Fibroblast of mammary gland (primary cell): ENCODE data around the gene SLITRK4.

Experiments used
- DNase-seq: peaks from one replicate; pipeline ENCODE4 v3.0.0-alpha.2; 2010; ENCODE audit warnings: low read depth
- H3K4me3 ChIP-seq: 2 replicates; pipeline ENCODE4 v1.5.1; 2011; ENCODE audit warnings: low read depth, mild to moderate bottlenecking, low read length, moderate library complexity; ENCODE audit not compliant: control insufficient read depth
- TF ChIP-seq, protein P1 (sequence below): conservative IDR thresholded peaks from 2 replicates; pipeline ENCODE4 v1.5.1; 2011; ENCODE audit warnings: low read depth, low read length, inconsistent platforms; ENCODE audit not compliant: control insufficient read depth, insufficient read depth

The SLITRK4 gene

DNA sequence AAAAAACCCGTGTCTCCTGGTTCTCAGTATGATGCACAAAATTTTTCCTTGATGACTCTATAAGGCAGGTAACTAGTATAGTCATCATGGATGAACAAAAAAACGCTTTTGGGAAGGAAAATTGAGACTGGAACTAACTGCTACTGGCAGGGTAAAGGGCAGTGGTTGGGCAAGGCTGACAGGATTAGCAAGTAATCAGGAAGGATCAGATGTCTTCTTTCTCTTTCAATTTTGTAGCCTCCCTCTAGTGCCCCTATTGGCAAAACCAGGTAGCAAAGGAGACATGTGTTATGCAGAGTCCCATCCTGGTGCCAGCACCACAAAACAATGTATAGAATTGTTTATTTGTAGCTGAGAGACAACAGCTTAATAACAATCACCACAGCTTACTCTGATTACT lies 12.8 kb upstream of the SLITRK4 start:
- no peak for DNase-seq
- H3K4me3 ChIP-seq: no peak overlapping the region
- TF ChIP-seq, protein P1, sequence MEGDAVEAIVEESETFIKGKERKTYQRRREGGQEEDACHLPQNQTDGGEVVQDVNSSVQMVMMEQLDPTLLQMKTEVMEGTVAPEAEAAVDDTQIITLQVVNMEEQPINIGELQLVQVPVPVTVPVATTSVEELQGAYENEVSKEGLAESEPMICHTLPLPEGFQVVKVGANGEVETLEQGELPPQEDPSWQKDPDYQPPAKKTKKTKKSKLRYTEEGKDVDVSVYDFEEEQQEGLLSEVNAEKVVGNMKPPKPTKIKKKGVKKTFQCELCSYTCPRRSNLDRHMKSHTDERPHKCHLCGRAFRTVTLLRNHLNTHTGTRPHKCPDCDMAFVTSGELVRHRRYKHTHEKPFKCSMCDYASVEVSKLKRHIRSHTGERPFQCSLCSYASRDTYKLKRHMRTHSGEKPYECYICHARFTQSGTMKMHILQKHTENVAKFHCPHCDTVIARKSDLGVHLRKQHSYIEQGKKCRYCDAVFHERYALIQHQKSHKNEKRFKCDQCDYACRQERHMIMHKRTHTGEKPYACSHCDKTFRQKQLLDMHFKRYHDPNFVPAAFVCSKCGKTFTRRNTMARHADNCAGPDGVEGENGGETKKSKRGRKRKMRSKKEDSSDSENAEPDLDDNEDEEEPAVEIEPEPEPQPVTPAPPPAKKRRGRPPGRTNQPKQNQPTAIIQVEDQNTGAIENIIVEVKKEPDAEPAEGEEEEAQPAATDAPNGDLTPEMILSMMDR: no peak

DNA sequence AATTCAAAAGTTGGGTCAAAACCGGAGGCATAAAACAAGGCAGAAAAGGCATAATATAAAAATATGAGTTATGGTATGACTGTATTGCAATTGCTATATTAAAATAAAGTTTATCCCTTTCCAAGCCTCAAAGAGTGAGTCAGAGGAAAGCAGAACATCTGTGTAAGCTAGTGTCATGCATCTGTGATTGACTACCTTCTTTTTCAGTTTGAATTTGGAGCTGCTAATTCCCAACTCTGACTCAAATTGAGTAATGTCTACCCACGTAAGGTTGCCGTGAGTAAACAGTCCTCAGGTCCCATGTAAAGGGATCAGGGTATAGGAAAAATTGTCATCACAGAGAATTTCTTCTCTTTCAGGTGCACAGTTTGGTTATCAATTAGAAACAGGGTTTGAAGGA lies 6.5 kb upstream of the SLITRK4 start:
- H3K4me3 ChIP-seq: no peak overlapping the region
- TF ChIP-seq, protein P1: no peak
- no peak for DNase-seq

DNA sequence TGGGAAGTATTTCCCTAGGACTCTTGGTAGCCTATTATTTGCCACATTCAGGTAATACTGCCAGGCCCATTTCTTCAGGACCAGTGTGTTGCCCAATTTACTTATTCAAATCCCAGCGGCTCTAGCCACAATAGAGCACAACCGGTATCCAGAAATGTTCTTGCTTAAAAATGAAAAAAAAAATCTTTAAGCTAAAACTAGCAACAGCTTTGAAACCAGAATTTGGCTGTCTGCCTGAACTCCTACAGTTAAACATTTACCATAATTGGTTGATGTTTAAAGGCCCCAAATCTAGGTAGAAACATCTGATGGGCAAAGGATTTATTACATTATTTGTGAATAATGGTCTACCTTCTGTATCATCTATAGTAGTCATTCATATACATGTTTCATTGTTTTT lies 930 bp upstream of the SLITRK4 start:
- DNase-seq: no peak
- no peak overlapping the region for H3K4me3 ChIP-seq
- TF ChIP-seq, protein P1: no peak

DNA sequence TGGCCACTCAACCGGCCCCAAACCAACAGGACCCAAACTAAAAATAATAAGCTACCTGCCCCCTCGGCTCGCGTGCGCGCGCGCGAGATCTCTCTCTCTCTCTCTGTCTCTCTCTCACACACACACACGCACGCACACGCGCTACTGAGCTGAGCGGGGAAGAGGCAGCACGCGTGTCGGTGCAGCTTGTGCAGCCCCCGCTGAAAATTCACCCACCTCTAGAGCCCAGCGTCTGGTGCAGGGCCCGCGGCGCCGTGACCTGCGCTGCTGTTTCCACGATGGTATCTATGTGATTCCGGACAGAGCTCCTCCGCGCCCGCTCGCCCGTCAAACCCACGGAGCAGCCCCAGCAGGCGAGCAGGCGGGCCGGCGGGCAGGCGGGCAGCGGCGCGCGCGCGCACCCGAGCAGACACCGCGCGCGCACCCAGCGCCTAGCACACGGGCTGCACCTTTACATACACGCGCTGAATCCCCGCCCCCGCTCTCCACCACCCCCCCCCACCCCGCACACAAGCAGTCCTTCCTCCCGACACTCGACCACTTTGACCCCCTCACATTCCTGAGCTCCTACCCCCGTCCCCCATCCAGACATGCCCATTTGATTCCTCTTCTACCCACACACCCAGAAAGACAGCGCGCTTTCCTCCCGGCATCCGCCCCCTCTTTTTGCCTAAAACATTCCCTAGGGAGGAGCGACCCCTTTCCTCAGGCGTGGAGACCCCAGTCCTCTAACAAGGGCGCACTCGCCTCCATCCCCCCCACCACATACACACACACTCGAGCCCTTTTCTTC lies 1.0 kb downstream of the SLITRK4 start:
- H3K4me3 ChIP-seq: no peak overlapping the region
- TF ChIP-seq, protein P1: no peak
- no peak for DNase-seq

DNA sequence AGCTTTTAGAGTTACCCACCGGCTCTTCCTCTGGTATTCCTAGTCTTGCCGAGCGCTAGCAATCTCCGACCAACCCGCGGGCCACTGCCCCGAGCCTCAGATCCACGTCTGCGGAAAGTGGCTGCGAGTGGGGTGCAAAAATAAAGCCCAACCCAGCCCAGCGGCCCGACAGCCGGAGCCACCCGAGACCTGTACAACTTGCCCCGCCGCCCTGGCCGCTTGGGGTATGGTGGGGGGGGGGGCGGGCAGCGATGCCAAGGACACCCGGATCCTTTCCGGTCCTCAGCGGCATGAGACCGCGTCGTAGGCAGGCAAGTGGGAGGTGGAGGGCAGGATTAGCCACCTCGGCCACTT lies 1.6 kb downstream of the SLITRK4 start:
- TF ChIP-seq, protein P1: no peak
- H3K4me3 ChIP-seq: no peak overlapping the region
- DNase-seq: no peak

DNA sequence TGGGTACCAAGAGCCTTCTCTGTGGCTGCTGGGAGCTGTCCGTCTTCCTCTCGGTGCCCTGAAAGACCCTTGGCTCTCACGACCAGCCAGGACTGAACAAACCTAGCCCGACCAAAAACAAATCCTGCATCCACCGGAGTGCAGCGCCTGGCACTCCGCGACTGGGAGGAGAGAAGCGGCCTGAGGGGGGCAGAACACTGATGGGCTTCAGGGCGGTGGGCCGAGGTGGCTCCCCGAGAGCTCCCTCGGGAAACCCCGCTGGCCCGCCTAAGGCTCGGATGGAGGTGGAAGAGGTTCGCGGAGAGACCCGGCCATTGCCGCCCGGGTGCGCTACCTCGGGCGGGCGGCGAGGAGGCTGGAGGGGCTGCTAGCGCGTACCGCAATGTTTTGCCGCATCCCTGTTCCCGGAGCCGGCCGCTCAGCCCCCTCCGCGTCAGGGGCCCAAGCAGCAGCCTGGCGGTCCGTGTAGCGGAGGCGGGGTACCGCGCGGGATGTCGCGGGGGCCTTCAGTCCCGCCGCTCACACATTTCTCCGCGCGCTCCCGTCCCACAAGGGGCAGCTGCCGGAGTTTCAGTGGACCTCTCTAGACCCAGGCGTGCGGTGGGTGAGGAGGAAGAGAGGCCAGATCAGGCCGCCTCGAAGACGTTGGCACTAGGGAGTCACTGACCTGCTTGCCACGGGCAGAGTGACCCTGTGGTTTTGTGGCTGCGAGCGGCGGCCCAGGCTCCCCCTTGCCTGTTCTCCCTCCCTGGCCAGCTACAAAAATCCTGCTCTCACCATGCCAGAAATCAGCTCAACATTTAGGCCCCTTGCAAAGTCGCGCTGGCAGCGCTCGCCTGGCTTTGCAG lies 2.2 kb downstream of the SLITRK4 start:
- DNase-seq: no peak
- TF ChIP-seq, protein P1: no peak
- no peak overlapping the region for H3K4me3 ChIP-seq
